ENCODE data around the gene MEIS1. TPM values are rescaled to one million over a fixed set of nuclear protein-coding genes. Genes with fewer than 3 reads are reported as not detected.

MEIS1 gene
- total and polyA plus RNA-seq, 11 donors: 12.9 to 55.7 (median 41.8) TPM

DNA sequence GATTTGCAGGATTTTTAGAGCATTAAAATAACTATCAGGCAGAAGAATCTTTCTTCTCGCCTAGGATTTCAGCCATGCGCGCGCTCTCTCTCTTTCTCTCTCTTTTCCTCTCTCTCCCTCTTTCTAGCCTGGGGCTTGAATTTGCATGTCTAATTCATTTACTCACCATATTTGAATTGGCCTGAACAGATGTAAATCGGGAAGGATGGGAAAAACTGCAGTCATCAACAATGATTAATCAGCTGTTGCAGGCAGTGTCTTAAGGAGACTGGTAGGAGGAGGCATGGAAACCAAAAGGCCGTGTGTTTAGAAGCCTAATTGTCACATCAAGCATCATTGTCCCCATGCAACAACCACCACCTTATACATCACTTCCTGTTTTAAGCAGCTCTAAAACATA, 137.0 kb downstream of the MEIS1 start:
- WGBS, 4 donors: 81 to 84% (median 82%) methylated on average over 6 of the region's 6 CpGs
- H3K4me1 ChIP-seq: peaks cover 0 to 26% (median 18%) of the 10 kb centered on the region in 12 donors
- intact Hi-C loops (cut with DNase I): loop anchor here in 8 of 10 donors (5.0 to 10.0 kb wide), 6 partner anchors 135 to 1273 kb away; partner anchors contain the start of gene MEIS1 (in 1 of the 8)
- H3K9me3 ChIP-seq: no peaks in the 10 kb centered on the region
- ATAC-seq (no peak), DNase-seq (no peak)
- peak overlapping the region in 1 of 12 donors; percentile 26 for H3K27ac ChIP-seq
- TF ChIP-seq POLR2A (IDR thresholded peaks at IDR 0.05): no peak
- TF ChIP-seq, protein P1, sequence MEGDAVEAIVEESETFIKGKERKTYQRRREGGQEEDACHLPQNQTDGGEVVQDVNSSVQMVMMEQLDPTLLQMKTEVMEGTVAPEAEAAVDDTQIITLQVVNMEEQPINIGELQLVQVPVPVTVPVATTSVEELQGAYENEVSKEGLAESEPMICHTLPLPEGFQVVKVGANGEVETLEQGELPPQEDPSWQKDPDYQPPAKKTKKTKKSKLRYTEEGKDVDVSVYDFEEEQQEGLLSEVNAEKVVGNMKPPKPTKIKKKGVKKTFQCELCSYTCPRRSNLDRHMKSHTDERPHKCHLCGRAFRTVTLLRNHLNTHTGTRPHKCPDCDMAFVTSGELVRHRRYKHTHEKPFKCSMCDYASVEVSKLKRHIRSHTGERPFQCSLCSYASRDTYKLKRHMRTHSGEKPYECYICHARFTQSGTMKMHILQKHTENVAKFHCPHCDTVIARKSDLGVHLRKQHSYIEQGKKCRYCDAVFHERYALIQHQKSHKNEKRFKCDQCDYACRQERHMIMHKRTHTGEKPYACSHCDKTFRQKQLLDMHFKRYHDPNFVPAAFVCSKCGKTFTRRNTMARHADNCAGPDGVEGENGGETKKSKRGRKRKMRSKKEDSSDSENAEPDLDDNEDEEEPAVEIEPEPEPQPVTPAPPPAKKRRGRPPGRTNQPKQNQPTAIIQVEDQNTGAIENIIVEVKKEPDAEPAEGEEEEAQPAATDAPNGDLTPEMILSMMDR (IDR thresholded peaks at IDR 0.05): no peak
- peaks cover 0 to 47% (median 15%) of the 10 kb centered on the region in 9 donors for H3K36me3 ChIP-seq
- no peak overlapping the region for H3K4me3 ChIP-seq
- H3K27me3 ChIP-seq: peaks cover 9 to 32% (median 16%) of the 10 kb centered on the region in 9 donors

DNA sequence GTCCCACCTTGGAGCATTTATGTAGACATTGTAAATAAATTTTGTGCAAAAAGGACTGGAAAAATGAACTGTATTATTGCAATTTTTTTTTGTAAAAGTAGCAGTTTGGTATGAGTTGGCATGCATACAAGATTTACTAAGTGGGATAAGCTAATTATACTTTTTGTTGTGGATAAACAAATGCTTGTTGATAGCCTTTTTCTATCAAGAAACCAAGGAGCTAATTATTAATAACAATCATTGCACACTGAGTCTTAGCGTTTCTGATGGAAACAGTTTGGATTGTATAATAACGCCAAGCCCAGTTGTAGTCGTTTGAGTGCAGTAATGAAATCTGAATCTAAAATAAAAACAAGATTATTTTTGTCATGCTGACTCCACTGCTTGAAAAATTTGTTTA, 137.5 kb downstream of the MEIS1 start:
- H3K27ac ChIP-seq: peak overlapping the region in 1 of 12 donors; percentile 97
- 84 to 89% (median 87%) methylated on average over 3 of the region's 3 CpGs for WGBS, 4 donors
- intact Hi-C loops (cut with DNase I): loop anchor here in 8 of 10 donors (5.0 to 10.0 kb wide), 6 partner anchors 135 to 1272 kb away; partner anchors contain the start of gene MEIS1 (in 1 of the 8)

DNA sequence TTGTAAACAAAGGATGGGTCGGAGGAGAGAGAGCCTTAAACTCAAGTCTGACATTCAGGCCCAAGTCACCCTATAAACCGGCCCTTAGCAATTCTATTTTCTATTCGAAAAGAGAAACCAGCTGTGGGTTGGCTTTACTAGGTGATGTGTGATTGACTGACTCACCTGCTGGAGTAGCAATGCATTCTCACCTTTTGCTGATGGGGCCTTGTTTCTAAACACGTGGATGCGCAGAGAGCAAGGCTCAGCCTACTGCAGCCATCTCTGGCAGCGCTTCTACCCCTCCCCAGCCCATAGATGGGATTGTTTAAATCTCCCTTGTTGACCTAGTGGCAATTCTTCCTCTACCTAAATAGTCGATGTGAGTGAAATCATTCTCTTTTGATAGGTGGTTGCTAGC, 138.5 kb downstream of the MEIS1 start:
- intact Hi-C loops (cut with DNase I): loop anchor here in 8 of 10 donors (5.0 to 10.0 kb wide), 6 partner anchors 136 to 1271 kb away; partner anchors contain the start of gene MEIS1 (in 1 of the 8)
- peaks cover 0 to 35% (median 15%) of the 10 kb centered on the region in 9 donors for H3K36me3 ChIP-seq
- H3K4me1 ChIP-seq: peaks cover 0 to 35% (median 25%) of the 10 kb centered on the region in 12 donors
- no peak for DNase-seq
- H3K9me3 ChIP-seq: no peaks in the 10 kb centered on the region
- no peak for TF ChIP-seq POLR2A (IDR thresholded peaks at IDR 0.05)
- TF ChIP-seq, protein P1 (IDR thresholded peaks at IDR 0.05): no peak
- peak overlapping the region in 2 of 12 donors; percentile 59 to 97 for H3K27ac ChIP-seq
- no peak for ATAC-seq
- WGBS, 4 donors: 73 to 79% (median 76%) methylated on average over 7 of the region's 7 CpGs
- no peak overlapping the region for H3K4me3 ChIP-seq
- H3K27me3 ChIP-seq: peaks cover 21 to 47% (median 31%) of the 10 kb centered on the region in 9 donors

More for the DNA sequence above, 137.5 kb downstream of the MEIS1 start:
- no peak for ATAC-seq
- Histone ChIP-seq H3K27me3 (peaks cover 12 to 37% (median 21%) of the 10 kb centered on the region in 9 donors), H3K36me3 (peaks cover 0 to 45% (median 15%) of the 10 kb centered on the region in 9 donors), H3K9me3 (no peaks in the 10 kb centered on the region), H3K4me1 (peaks cover 0 to 30% (median 21%) of the 10 kb centered on the region in 12 donors), H3K4me3 (no peak overlapping the region)
- no peak for DNase-seq
- no peak for TF ChIP-seq POLR2A (IDR thresholded peaks at IDR 0.05)
- TF ChIP-seq, protein P1 (IDR thresholded peaks at IDR 0.05): no peak

DNA sequence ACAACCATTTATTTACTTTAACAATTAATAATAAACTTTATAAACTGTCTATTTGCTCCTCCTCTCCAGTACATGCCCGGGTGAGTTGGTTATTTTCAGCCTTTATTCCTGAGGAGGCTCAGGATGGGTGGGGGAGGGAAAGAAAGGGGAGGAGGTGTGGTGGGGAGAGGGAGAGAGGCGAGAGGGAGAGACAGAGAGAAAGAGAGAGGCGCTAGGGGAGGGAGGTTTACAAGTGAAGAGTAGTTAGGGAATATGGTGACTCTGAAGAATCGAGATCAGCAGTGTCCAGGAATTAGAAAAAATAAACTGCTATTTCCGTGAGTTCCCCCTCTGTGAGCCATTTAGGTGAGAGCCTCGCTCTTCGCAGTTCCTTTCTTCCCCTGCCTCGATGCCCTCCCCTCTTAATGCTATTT, 138.9 kb downstream of the MEIS1 start:
- H3K27ac ChIP-seq: peak overlapping the region in 4 of 12 donors; percentile 23 to 97 (median 48)
- H3K4me3 ChIP-seq: peak overlapping the region in 2 of 12 donors; percentile 3 to 66
- H3K36me3 ChIP-seq: peaks cover 0 to 31% (median 15%) of the 10 kb centered on the region in 9 donors
- no peak for TF ChIP-seq POLR2A (IDR thresholded peaks at IDR 0.05)
- TF ChIP-seq, protein P1 (IDR thresholded peaks at IDR 0.05): no peak
- ATAC-seq (peak in 1 of 4 donors; percentile 19), DNase-seq (no peak)
- peaks cover 25 to 52% (median 35%) of the 10 kb centered on the region in 9 donors for H3K27me3 ChIP-seq
- no peaks in the 10 kb centered on the region for H3K9me3 ChIP-seq
- H3K4me1 ChIP-seq: peaks cover 0 to 35% (median 25%) of the 10 kb centered on the region in 12 donors
- intact Hi-C loops (cut with DNase I): loop anchor here (2.0 to 10.0 kb wide), 10 partner anchors 137 to 1271 kb away; partner anchors contain the start of gene MEIS1 (in 4 of the 10)
- WGBS, 4 donors: 27 to 37% (median 30%) methylated on average over 8 of the region's 8 CpGs
